Endothelial cell of umbilical vein (primary cell): ENCODE data around the gene LCE2C.

Experiments
- CTCF ChIP-seq, 2 donors: IDR thresholded peaks; 1 replicate in 1 of 2; 2 replicates in 1 of 2; pipeline ENCODE4 v1.5.1; 2011; ENCODE audit warnings: low read length in 2 of 2, mild to moderate bottlenecking in 2 of 2, moderate library complexity in 2 of 2, control low read depth in 1 of 2, inconsistent platforms in 1 of 2, low read depth in 1 of 2; ENCODE audit not compliant: insufficient read depth in 1 of 2; ENCODE audit errors: extremely low read depth in 1 of 2
- EZH2 ChIP-seq: IDR thresholded peaks from 2 replicates; pipeline ENCODE4 v1.6.1; 2012; ENCODE audit warnings: borderline replicate concordance, low read depth, mild to moderate bottlenecking, moderate library complexity, low read length, inconsistent platforms; ENCODE audit not compliant: severe bottlenecking
- MAX ChIP-seq: IDR thresholded peaks from 2 replicates; pipeline ENCODE4 v1.6.1; 2011; ENCODE audit not compliant: insufficient read depth, insufficient read length
- MYC ChIP-seq: IDR thresholded peaks from one replicate; pipeline ENCODE4 v1.6.1; 2011; ENCODE audit warnings: mild to moderate bottlenecking, low read depth, low read length
- POLR2A ChIP-seq: IDR thresholded peaks from 2 replicates; pipeline ENCODE4 v1.6.1; 2012; ENCODE audit warnings: low read depth, mild to moderate bottlenecking, control low read depth, low read length
- POLR2AphosphoS5 ChIP-seq: IDR thresholded peaks from 2 replicates; pipeline ENCODE4 v1.6.1; 2012; ENCODE audit warnings: low read depth, mild to moderate bottlenecking, control low read depth, low read length, moderate library complexity; ENCODE audit not compliant: insufficient read depth

- no peak for TF ChIP-seq CTCF (IDR thresholded peaks at IDR 0.05; ENCODE audit: extremely low read depth in 1 of 2, insufficient read depth in 1 of 2, low read depth in 1 of 2, low read length in 2 of 2)
- no peak for TF ChIP-seq POLR2A
- no peak for TF ChIP-seq POLR2AphosphoS5
- TF ChIP-seq EZH2 = no peak
- TF ChIP-seq MAX = no peak
- TF ChIP-seq MYC = no peak
These were observed 28.4 kb upstream of the LCE2C start for GRCh38 chr1:152646656-152647055.
